ENCODE data around the gene EIF4E.

- no peak for TF ChIP-seq CTCF (IDR thresholded peaks at IDR 0.05 in 4 of 5, conservative IDR thresholded peaks at IDR 0.05 in 1 of 5)
- no peak for TF ChIP-seq POLR2A (IDR thresholded peaks at IDR 0.05)
These were observed 16.4 kb upstream of the EIF4E start for GRCh38 chr4:98945297-98945850.

Measured in gastrocnemius medialis (tissue), 4 donors.